Measurements from ENCODE around the gene NUDT21.
"Not testable (repeated sequence)": the region's sequence is repeated elsewhere in the genome, so short reads cannot be mapped to it uniquely, and the experiment has no call there.

Gene NUDT21

DNA sequence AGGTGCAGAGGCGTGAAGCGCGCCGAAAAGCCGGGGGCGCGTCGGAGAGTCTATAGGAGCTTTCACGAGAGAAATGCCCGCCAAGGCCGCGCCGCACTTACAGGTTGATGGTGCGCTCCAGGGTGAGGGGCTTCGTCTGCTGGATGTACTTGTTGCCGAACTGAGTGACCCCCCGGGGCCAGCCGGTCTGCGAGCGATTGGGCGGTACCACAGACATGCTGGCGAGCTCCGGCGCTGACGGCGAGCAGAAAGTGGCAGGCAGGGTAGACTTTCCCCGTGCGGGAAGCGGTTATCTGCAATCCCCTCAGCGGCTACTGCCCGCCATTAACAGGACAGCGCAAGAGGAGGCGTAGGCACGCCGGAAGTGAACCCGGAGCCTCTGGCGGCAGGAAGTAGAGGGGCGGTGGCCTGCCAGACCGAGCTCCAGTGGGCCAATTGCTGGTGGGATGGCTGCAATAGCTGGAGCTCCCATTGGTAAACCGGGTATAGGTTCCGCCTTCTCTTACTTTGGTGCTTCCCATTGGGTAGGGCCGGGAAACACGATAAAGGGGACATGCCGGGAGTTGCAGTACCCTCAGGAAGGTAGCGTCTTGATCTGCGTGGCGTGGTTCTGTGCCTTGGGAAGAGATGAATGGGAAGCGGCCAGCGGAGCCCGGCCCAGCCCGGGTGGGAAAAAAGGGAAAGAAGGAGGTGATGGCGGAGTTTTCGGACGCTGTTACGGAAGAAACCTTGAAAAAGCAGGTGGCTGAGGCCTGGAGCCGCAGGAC lies at the start of gene NUDT21, which contains the start of gene OGFOD1:
NUDT21 (minus strand) TSS at position 347 of the 767 bp plus-strand sequence; CDS start at position 217, 130 bp downstream.
OGFOD1 (plus strand) TSS at position 569 of the 767 bp plus-strand sequence; CDS start at position 628, 59 bp downstream.
- peak; percentile 89 for DNase-seq
- ATAC-seq: peak; percentile 99

DNA sequence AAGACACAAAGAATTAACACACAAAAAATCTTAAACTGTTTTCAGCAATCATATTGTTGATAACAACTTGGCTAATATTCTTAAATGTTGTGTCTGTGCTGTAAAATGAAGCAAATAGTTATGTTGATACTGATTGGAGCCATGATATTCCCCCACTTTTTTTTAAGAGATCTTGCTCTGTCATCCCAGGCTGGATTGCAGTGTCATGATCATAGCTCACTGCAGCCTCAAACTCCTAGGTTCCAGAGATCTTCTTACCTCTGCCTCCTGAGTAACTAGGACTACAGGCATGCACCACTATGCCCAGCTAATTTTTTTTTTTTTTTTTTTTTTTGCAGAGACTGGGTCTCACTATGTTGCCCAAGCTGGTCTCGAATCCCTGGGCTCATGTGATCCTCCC lies 42.7 kb upstream of the NUDT21 start:
- DNase-seq: no peak
- no peak for ATAC-seq

DNA sequence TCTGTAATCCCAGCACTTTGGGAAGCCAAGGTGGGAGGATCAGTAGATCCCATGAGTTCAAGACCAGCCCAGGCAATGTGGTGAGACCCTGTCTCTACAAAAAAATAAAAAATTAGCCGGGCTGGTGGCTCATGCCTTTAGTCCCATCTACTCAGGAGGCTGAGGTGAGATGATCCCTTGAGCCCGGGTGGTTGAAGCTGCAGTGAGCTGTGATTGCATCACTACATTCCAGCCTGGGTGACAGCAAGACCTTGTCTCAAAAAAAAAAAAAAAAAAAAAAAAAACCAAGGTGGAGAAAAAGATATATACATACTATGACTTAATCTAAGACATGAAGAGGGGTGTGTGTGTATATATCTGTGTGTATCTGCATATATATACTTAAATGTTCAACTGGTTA lies 42.0 kb upstream of the NUDT21 start:
- DNase-seq (no peak), ATAC-seq (no peak)

DNA sequence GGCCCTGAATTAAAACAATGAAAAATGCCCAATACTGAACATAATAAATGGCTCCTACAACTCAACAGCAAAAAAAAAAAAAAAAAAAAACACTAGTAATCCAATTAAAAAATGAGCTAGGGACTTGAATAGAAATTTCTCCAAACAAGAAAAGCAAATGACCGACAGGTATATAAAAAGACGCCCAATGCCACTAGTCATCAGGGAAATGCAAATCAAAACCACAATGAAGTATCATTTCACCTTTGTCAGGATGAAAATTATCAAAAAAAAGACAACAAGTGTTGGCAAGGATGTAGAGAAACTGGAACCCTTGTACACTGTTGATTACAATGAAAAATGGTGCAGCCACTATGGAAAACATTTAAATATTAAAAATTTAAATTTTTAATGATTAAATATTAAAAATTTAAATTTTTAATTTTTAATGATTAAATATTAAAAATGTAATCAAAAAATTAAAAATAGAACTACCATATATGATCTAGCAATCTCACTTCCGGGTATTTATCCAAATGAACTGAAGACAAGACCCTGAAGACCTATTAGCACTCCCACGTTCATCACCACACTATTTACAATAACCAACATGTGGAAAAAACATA lies 40.6 kb upstream of the NUDT21 start:
- DNase-seq (no peak), ATAC-seq (no peak)

DNA sequence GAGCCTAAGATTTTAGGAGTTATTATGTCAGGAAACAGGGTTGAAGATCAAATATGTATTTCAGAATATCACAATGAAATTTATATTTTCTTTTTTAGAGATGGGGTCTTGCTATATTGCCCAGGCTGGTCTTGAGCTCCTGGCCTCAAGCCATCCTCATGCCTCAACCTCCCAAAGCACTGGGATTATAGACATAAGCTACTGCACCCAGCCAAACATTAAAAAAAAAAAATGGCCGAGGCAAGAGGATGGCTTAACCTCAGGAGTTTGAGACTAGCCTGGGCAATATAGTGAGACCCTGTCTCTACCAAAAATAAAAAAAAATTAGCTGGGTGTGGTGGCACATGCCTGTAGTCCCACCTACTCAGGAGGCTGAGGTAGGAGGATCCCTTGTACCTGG lies 37.7 kb upstream of the NUDT21 start:
- not testable (repeated sequence) for ATAC-seq, DNase-seq

DNA sequence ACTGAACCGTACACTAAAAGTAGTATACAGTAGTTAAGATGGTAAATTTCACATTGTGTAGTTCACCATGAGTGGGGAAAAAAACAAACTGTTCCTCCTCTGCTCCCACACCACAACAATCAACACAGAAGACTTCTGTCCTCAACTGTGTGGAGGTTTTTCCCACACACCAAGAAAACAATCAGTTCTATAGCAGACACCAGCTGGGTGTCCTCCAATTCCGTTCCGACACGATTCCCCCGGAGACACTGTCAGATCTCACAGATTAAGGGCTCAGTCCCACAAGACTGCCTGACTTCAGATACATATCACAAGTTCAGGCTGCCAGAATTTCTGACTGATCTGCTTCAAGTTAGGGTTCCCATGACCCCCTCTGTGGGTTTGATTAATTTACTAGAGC lies 36.9 kb upstream of the NUDT21 start:
- no peak for DNase-seq
- ATAC-seq: no peak

DNA sequence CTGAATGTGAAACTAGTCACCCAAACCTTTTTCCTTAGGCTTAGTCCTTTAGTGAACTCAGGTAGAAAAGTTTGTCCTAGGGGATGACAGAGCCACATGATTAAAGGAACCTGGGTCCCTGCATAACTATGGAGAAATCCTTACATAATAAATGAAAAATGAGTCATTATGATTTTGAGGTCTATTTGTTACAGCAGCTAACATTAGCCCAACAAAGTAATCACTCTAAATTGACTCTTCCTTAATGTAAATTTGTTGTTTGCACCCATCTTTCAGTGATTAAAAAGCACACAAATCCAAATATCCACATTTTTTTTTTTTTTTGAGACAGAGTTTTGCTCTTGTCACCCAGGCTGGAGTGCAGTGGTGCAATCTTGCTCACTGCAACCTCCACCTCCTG lies 32.3 kb upstream of the NUDT21 start:
- ATAC-seq (no peak), DNase-seq (no peak)

DNA sequence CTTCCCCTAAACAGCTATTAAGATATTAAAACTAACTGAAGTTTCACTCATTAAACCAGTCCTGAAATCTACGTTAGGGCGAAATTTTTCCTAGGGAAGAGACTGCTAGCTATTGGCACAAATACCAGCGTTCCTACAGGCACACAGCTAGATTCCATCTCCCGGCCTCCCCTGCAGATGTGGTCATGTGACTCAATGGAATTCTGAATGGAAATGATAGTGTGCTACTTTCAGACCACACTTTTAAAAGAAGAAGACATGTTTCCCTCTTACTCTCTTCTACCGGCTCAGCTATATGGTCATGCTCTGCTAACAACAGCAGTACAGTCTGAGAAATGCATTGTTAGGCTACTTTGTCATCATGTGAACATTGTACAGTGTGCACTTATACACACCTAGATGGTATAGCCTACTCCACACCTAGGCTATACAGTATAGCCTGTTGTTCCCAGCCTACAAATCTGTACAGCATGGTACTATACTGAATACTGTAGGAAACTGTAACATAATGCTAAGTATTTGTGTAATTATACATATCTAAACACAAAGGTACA lies 31.6 kb upstream of the NUDT21 start:
- DNase-seq (no peak), ATAC-seq (no peak)

DNA sequence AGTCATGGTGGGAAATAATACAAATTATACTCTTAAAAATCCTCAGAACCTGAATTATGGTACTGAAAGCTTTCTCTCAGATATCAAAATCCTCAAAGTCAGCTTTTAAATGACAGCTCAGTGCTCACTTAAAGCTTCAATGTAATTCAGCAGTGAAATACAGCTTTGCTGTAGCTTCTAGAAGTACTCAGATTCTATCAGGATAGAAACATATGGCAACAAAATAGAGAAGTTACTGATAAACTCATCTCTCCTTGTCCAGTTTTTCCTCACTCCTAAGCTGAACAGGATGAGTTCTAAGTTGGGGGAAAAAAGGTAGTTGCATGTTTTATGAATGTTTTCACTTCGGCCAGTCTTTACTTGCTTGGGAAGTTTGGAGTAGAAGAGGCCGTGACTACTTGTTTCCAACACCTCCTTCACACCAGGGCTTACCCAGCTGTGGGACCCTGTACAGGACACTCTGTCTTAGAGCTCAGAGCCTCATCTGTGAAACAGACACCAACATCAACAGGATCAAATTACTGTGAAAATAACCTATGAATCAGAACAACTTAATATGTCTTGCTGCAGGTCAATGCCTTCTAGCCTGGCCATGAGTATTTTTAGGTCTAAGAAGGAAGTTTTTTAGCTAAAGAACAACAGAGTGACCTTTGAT lies 30.5 kb upstream of the NUDT21 start:
- no peak for DNase-seq
- ATAC-seq: no peak

DNA sequence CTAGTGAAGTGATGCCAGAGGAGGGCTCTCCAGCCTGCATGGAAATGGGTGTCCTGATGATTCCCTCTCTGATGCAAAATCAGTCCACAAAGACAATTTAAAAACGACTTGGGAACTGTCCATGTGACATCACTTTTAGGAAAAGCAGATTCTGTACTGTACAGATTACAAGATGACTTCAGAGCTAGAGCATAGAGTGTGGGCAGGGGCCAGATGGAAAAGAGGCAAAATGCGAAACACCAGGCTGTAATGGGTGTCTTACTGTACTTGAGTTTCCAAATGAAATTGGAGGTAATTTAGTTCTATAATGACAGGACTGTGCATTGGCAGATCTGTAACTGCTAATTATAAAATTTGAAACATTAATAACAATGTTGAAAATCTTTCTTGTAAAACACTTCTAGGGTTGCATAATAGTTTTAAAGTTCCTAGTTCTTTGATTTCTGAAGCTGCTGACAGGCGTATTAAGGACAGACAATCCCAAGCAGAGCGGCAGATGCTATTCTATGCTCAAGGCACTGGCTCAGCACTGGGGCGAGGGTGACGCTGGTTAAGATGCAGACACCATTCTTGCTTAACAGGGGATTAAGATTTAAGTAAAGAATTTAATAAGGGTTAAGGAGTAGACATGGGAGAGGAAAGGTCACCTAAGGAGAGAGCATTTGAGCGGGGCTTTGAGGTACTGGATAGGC lies 29.8 kb upstream of the NUDT21 start:
- no peak for DNase-seq
- no peak for ATAC-seq

DNA sequence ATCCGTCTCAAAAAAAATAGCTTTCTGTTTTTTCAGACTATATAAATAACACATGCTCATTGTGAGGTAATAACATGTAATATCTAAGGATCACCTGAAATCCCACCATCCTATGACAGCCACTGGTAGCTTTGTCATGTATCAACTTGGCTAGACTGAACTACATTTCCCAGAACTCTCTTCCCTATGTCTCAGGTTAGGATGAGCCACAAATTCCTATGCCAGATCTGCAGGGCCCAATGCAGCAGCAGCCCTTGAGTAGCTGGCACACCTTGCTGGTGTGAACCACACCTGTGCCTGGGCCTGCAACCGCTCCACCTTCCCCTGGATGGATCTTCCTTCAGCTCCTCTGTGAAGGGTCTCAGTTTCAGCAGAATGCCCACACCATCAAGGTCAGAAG lies 28.3 kb upstream of the NUDT21 start:
- DNase-seq (no peak), ATAC-seq (no peak)

DNA sequence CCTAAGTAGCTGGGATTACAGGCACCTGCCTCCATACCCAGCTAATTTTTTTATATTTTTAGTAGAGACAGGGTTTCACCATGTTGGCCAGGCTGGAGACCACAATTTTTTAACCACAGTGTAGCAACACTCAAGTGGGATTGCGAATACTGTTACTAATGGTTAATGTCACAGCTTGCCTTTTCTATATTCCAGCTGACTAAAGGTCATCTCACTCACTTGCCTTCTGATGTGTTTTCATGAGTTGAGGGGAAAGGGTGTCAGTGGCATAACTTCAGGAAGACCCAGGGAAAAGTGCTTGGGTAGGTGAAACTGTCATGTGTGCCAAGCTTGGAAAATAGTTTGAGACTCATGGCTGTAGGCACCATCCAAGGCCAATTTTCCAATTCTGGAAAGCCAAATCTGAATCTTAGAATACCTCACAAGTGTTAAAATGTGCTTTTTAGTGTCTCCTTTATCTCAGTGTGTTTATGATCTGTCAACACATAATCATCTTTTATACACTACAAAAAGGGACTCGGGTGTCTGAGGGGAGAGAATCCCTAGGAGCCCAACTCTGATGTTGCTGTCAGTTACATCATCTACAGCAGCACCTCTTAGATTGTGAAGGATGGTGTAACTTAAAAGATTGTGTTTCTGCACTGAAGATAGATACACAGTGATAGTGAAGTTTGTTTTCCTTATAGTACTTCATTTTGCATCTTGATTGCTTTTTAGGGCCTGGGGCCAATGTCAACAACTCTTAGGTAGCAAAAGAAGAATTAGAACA lies 27.3 kb upstream of the NUDT21 start:
- ATAC-seq (peak; percentile 54), DNase-seq (no peak)

DNA sequence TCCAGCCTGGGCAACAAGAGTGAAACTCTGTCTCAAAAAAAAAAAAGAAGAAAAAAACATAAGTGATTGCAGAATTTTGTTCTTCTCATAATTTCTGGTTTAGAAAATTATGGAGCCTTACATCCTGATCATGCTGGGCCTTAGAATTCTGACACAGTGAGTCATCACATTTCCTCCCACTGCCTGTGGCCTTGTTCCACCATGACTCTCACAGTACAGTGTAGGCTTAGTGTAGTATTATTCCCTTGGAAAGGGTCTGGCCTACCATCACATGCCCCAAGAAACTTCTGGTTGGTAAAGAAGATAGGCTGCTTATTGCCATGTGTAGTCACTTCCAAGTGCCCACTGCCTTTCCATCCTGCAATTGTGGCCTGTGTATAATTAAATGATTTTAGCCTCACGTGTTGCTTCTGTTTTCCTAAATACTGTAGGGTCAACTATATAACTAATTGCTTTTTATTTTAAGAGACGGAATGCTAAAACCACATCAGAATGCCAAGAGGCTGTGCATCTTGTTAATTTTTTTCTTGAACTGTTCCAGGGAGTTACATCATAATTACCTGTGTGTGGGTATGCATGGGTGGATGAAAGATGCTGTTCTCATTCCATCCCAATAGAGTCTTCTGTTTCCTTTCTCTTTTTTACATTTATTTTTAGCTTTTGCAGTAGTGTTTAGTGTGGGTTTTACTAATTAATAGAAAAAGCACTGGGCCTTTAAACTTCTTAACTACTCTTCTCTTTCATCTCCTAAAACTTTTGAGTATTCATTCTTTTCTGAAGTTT lies 26.2 kb upstream of the NUDT21 start:
- DNase-seq (no peak), ATAC-seq (peak; percentile 79)

DNA sequence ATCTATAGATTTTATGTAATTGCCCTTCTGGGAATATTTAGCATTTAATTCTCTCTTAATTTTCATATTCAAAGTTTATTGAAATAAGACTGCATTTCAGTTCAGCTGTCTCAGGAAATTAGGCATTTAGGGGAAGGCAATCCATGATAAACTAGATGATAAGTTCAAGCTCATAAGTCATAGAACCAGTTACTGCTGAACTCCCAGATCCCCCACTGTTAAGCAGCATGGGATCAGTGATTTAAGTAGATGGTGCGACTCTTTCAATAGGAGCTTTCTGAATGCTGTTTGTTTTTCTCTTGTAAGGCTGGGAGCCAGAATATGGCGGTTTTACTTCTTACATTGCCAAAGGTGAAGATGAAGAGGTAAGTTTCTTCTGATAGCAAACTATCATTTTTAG lies 24.1 kb upstream of the NUDT21 start:
- ATAC-seq (no peak), DNase-seq (no peak)

DNA sequence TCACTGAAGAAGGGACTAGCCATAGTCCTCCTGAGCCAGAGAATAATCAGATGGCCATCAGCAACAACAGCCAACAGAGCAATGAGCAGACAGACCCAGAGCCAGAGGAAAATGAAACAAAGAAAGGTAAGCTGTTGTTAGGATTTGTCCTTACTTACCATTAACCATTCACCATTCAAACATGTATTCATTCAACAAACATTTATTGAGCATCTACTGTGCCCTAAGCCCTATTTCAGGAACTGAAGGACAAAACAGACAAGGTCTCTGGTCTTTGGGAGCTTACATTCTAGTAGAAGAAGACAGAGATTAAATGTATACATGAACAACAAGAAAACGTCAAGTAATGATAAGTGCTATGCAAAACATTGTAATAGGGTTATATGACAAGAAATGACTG lies 19.5 kb upstream of the NUDT21 start:
- ATAC-seq: no peak
- no peak for DNase-seq

DNA sequence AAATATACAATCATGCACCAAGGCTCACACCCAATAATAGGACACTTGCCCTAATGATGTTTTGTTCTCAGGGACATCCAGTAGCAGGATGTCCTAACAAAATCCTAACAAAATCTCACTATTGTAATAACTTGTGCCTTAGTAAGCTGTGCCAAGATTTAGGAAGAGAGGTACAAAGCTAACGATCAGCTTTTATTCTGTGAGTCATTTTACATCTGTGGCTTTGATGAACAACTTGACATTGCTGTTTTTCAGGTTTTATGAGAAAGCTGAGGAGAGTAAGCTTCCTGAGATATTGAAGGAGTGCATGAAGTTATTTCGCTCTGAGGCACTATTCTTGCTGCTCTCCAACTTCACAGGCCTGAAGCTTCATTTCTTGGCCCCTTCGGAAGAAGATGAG lies 19.1 kb upstream of the NUDT21 start:
- ATAC-seq: no peak

DNA sequence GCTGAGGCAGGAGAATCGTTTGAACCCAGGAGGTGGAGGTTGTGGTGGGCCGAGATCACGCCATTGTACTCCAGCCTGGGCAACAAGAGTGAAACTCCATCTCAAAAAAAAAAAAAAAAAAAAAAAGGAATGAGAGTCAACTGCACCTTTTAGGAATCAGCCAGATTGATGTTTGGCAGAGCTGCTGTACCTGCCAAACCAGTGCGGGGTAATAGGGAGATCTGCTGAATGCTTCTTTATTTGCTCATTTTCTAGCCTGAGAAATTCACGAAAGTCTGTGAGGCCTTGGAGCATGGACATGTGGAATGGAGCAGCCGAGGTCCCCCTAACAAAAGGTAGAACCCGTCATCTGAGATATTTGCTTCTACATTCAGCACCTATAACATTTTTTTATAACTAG lies 18.6 kb upstream of the NUDT21 start:
- ATAC-seq (no peak), DNase-seq (no peak)

More for the DNA sequence above, 19.1 kb upstream of the NUDT21 start:
- DNase-seq: no peak

DNA sequence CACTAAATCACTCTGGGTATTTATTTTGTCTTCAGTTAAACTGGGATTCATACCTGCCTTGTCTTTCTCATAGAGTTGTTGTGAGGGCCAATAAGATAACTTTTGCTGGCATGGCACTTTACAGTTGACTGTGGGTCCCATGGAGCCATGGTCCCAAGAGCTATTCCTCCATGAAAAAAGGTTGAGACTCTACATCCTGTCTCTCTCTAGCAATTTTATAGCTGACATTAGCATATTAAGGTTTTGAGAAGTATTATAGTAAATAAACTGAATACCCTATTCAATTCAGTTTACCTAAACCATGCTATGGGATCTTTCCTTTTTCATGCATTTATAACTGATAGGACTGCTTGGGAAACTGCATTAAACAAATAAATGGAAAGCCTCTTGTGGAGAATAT lies 17.7 kb upstream of the NUDT21 start:
- no peak for DNase-seq
- ATAC-seq: no peak

DNA sequence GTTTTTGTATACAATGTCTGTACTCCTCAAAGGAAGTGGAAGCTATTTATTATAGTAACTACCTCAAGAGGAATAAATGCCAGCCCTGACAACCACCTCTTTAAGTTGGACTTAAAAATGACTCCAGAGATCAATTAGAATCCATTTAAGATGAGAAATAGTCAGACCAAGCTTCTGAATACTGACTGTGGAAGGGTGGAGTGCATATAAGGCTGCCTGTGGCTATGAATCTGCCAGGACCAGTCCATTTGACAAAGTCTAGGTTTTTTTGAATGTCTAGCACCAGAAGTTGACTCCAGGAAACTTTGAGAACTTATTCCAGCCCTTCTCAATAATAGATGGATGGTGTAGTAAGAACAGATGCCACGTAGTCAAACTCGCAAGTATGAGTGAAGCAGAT lies 15.2 kb upstream of the NUDT21 start:
- no peak for ATAC-seq
- no peak for DNase-seq

DNA sequence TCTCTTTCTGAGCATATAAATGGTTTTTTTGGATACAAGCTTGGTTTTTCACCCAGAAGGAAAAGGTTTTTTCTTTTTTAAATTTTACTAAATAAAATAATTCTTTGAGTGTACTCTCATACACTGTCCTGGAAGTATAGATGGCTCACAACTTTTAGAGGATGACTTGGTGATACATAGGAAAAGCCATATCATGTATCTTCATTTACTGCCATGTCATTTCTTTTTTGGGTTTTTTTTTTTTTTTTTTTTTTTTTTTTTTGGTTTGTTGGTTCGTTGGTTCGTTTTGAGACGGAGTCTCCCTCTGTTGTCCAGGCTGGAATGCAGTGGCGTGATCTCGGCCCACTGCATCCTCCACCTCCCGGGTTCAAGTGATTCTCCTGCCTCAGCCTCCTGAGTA lies 12.0 kb upstream of the NUDT21 start:
- ATAC-seq: no peak
- no peak for DNase-seq
